Measurements from ENCODE around the gene THSD7A.

THSD7A gene

GRCh38 chr7:11750191-11750590, 81.8 kb downstream of the THSD7A start:
- Histone ChIP-seq H3K9ac (ENCODE audit: low read length) (no peak overlapping the region), H3K4me3 (ENCODE audit: low read depth, low read length) (no peak overlapping the region), H3K9me3 (ENCODE audit: control insufficient read depth, insufficient read depth, low read depth, low read length) (no peaks in the 10 kb centered on the region), H3K4me1 (ENCODE audit: control insufficient read depth, insufficient read depth, low read length) (no peaks in the 10 kb centered on the region; the same call in 1 of the 2 replicates), H3K27me3 (ENCODE audit: control insufficient read depth, insufficient read depth, low read length) (no peaks in the 10 kb centered on the region), H3K27ac (ENCODE audit: low read depth, low read length) (no peak overlapping the region), H3K36me3 (ENCODE audit: control insufficient read depth, insufficient read depth, low read length) (no peaks in the 10 kb centered on the region)

- Histone ChIP-seq H3K27ac (ENCODE audit: low read depth, low read length) (no peak overlapping the region), H3K27me3 (ENCODE audit: control insufficient read depth, insufficient read depth, low read length) (no peaks in the 10 kb centered on the region)
These were observed 82.4 kb downstream of the THSD7A start for GRCh38 chr7:11749629-11750028.

GRCh38 chr7:11748884-11749283, 83.1 kb downstream of the THSD7A start:
- Histone ChIP-seq H3K4me1 (ENCODE audit: control insufficient read depth, insufficient read depth, low read length) (no peaks in the 10 kb centered on the region; the same call in 1 of the 2 replicates), H3K9ac (ENCODE audit: low read length) (no peak overlapping the region), H3K27me3 (ENCODE audit: control insufficient read depth, insufficient read depth, low read length) (no peaks in the 10 kb centered on the region), H3K9me3 (ENCODE audit: control insufficient read depth, insufficient read depth, low read depth, low read length) (no peaks in the 10 kb centered on the region), H3K4me3 (ENCODE audit: low read depth, low read length) (no peak overlapping the region), H3K36me3 (ENCODE audit: control insufficient read depth, insufficient read depth, low read length) (no peaks in the 10 kb centered on the region), H3K27ac (ENCODE audit: low read depth, low read length) (no peak overlapping the region)

More at GRCh38 chr7:11749629-11750028, 82.4 kb downstream of the THSD7A start:
- Histone ChIP-seq H3K9me3 (ENCODE audit: control insufficient read depth, insufficient read depth, low read depth, low read length) (no peaks in the 10 kb centered on the region), H3K9ac (ENCODE audit: low read length) (no peak overlapping the region), H3K36me3 (ENCODE audit: control insufficient read depth, insufficient read depth, low read length) (no peaks in the 10 kb centered on the region), H3K4me3 (ENCODE audit: low read depth, low read length) (no peak overlapping the region), H3K4me1 (ENCODE audit: control insufficient read depth, insufficient read depth, low read length) (no peaks in the 10 kb centered on the region; the same call in 1 of the 2 replicates)

- no peaks in the 10 kb centered on the region for H3K27me3 ChIP-seq (ENCODE audit: control insufficient read depth, insufficient read depth, low read length)
- H3K9me3 ChIP-seq (ENCODE audit: control insufficient read depth, insufficient read depth, low read depth, low read length): no peaks in the 10 kb centered on the region
- H3K27ac ChIP-seq (ENCODE audit: low read depth, low read length): no peak overlapping the region
- H3K4me3 ChIP-seq (ENCODE audit: low read depth, low read length): no peak overlapping the region
- no peak overlapping the region for H3K9ac ChIP-seq (ENCODE audit: low read length)
- H3K36me3 ChIP-seq (ENCODE audit: control insufficient read depth, insufficient read depth, low read length): no peaks in the 10 kb centered on the region
- no peaks in the 10 kb centered on the region; the same call in 1 of the 2 replicates for H3K4me1 ChIP-seq (ENCODE audit: control insufficient read depth, insufficient read depth, low read length)
These were observed 84.1 kb downstream of the THSD7A start for GRCh38 chr7:11747715-11748485.

- Histone ChIP-seq H3K9ac (ENCODE audit: low read length) (no peak overlapping the region), H3K27ac (ENCODE audit: low read depth, low read length) (no peak overlapping the region), H3K4me1 (ENCODE audit: control insufficient read depth, insufficient read depth, low read length) (no peaks in the 10 kb centered on the region), H3K9me3 (ENCODE audit: control insufficient read depth, insufficient read depth, low read depth, low read length) (no peaks in the 10 kb centered on the region), H3K27me3 (ENCODE audit: control insufficient read depth, insufficient read depth, low read length) (no peaks in the 10 kb centered on the region), H3K36me3 (ENCODE audit: control insufficient read depth, insufficient read depth, low read length) (no peaks in the 10 kb centered on the region), H3K4me3 (ENCODE audit: low read depth, low read length) (no peak overlapping the region)
These were observed 85.4 kb downstream of the THSD7A start for GRCh38 chr7:11746591-11746990.

- no peaks in the 10 kb centered on the region for H3K36me3 ChIP-seq (ENCODE audit: control insufficient read depth, insufficient read depth, low read length)
- H3K9me3 ChIP-seq (ENCODE audit: control insufficient read depth, insufficient read depth, low read depth, low read length): no peaks in the 10 kb centered on the region
- no peak overlapping the region for H3K27ac ChIP-seq (ENCODE audit: low read depth, low read length)
- H3K4me1 ChIP-seq (ENCODE audit: control insufficient read depth, insufficient read depth, low read length): no peaks in the 10 kb centered on the region
- H3K9ac ChIP-seq (ENCODE audit: low read length): no peak overlapping the region
- H3K4me3 ChIP-seq (ENCODE audit: low read depth, low read length): no peak overlapping the region
- H3K27me3 ChIP-seq (ENCODE audit: control insufficient read depth, insufficient read depth, low read length): no peaks in the 10 kb centered on the region
These were observed 88.5 kb downstream of the THSD7A start for GRCh38 chr7:11743548-11743947.

GRCh38 chr7:11743016-11743415, 89.0 kb downstream of the THSD7A start:
- Histone ChIP-seq H3K4me1 (ENCODE audit: control insufficient read depth, insufficient read depth, low read length) (no peaks in the 10 kb centered on the region), H3K36me3 (ENCODE audit: control insufficient read depth, insufficient read depth, low read length) (no peaks in the 10 kb centered on the region), H3K9ac (ENCODE audit: low read length) (no peak overlapping the region), H3K27me3 (ENCODE audit: control insufficient read depth, insufficient read depth, low read length) (no peaks in the 10 kb centered on the region), H3K9me3 (ENCODE audit: control insufficient read depth, insufficient read depth, low read depth, low read length) (no peaks in the 10 kb centered on the region), H3K27ac (ENCODE audit: low read depth, low read length) (no peak overlapping the region), H3K4me3 (ENCODE audit: low read depth, low read length) (no peak overlapping the region)

GRCh38 chr7:11742496-11742895, 89.5 kb downstream of the THSD7A start:
- H3K36me3 ChIP-seq (ENCODE audit: control insufficient read depth, insufficient read depth, low read length): no peaks in the 10 kb centered on the region
- H3K4me1 ChIP-seq (ENCODE audit: control insufficient read depth, insufficient read depth, low read length): no peaks in the 10 kb centered on the region
- no peak overlapping the region for H3K4me3 ChIP-seq (ENCODE audit: low read depth, low read length)
- no peaks in the 10 kb centered on the region for H3K9me3 ChIP-seq (ENCODE audit: control insufficient read depth, insufficient read depth, low read depth, low read length)
- H3K9ac ChIP-seq (ENCODE audit: low read length): no peak overlapping the region
- no peak overlapping the region for H3K27ac ChIP-seq (ENCODE audit: low read depth, low read length)
- no peaks in the 10 kb centered on the region for H3K27me3 ChIP-seq (ENCODE audit: control insufficient read depth, insufficient read depth, low read length)

- H3K4me1 ChIP-seq (ENCODE audit: control insufficient read depth, insufficient read depth, low read length): no peaks in the 10 kb centered on the region
- no peak overlapping the region for H3K27ac ChIP-seq (ENCODE audit: low read depth, low read length)
- no peaks in the 10 kb centered on the region for H3K27me3 ChIP-seq (ENCODE audit: control insufficient read depth, insufficient read depth, low read length)
- no peak overlapping the region for H3K9ac ChIP-seq (ENCODE audit: low read length)
- no peak overlapping the region for H3K4me3 ChIP-seq (ENCODE audit: low read depth, low read length)
- no peaks in the 10 kb centered on the region for H3K9me3 ChIP-seq (ENCODE audit: control insufficient read depth, insufficient read depth, low read depth, low read length)
- H3K36me3 ChIP-seq (ENCODE audit: control insufficient read depth, insufficient read depth, low read length): no peaks in the 10 kb centered on the region
These were observed 94.3 kb downstream of the THSD7A start for GRCh38 chr7:11737723-11738122.

GRCh38 chr7:11732207-11732606, 99.8 kb downstream of the THSD7A start:
- no peaks in the 10 kb centered on the region for H3K27me3 ChIP-seq (ENCODE audit: control insufficient read depth, insufficient read depth, low read length)
- H3K4me1 ChIP-seq (ENCODE audit: control insufficient read depth, insufficient read depth, low read length): no peaks in the 10 kb centered on the region
- H3K9me3 ChIP-seq (ENCODE audit: control insufficient read depth, insufficient read depth, low read depth, low read length): no peaks in the 10 kb centered on the region
- no peak overlapping the region for H3K27ac ChIP-seq (ENCODE audit: low read depth, low read length)
- H3K9ac ChIP-seq (ENCODE audit: low read length): no peak overlapping the region
- no peaks in the 10 kb centered on the region for H3K36me3 ChIP-seq (ENCODE audit: control insufficient read depth, insufficient read depth, low read length)
- no peak overlapping the region for H3K4me3 ChIP-seq (ENCODE audit: low read depth, low read length)

- Histone ChIP-seq H3K27ac (ENCODE audit: low read depth, low read length) (no peak overlapping the region), H3K4me1 (ENCODE audit: control insufficient read depth, insufficient read depth, low read length) (no peaks in the 10 kb centered on the region), H3K9ac (ENCODE audit: low read length) (no peak overlapping the region), H3K27me3 (ENCODE audit: control insufficient read depth, insufficient read depth, low read length) (no peaks in the 10 kb centered on the region), H3K36me3 (ENCODE audit: control insufficient read depth, insufficient read depth, low read length) (no peaks in the 10 kb centered on the region), H3K9me3 (ENCODE audit: control insufficient read depth, insufficient read depth, low read depth, low read length) (no peaks in the 10 kb centered on the region), H3K4me3 (ENCODE audit: low read depth, low read length) (no peak overlapping the region)
These were observed 101.3 kb downstream of the THSD7A start for GRCh38 chr7:11730725-11731124.
